ENCODE data around the gene DRD2. TPM values are rescaled to one million over a fixed set of nuclear protein-coding genes. Genes with fewer than 3 reads are reported as not detected.

The DRD2 gene
- total RNA-seq, 1 donor from 2014 or later = 0.49 TPM

GRCh38 chr11:113468726-113469345 is 6.4 kb downstream of the DRD2 start:
- DNase-seq (ENCODE audit: extremely low spot score in 2 of 2) = peak in 1 of 2 donors; percentile 46
- no peaks in the 10 kb centered on the region for H3K27me3 ChIP-seq
- H3K4me3 ChIP-seq = no peak overlapping the region
- no peak overlapping the region for H3K27ac ChIP-seq
- intact Hi-C loops (cut with DNase I) = no loop called here
- H3K36me3 ChIP-seq = no peaks in the 10 kb centered on the region
- TF ChIP-seq CTCF (IDR thresholded peaks at IDR 0.05) = no peak
- no peak for TF ChIP-seq POLR2AphosphoS5 (IDR thresholded peaks at IDR 0.05; ENCODE audit: insufficient read depth in 1 of 2, low read depth in 1 of 2)
- no peak for TF ChIP-seq POLR2A (IDR thresholded peaks at IDR 0.05)
- no peaks in the 10 kb centered on the region for H3K4me1 ChIP-seq
- H3K9me3 ChIP-seq = no peaks in the 10 kb centered on the region

GRCh38 chr11:113467545-113467944 is 7.7 kb downstream of the DRD2 start:
- intact Hi-C loops (cut with DNase I) = no loop called here
- no peaks in the 10 kb centered on the region for H3K9me3 ChIP-seq
- no peak overlapping the region for H3K4me3 ChIP-seq
- DNase-seq (ENCODE audit: extremely low spot score in 2 of 2) = no peak
- no peaks in the 10 kb centered on the region for H3K36me3 ChIP-seq
- no peaks in the 10 kb centered on the region for H3K27me3 ChIP-seq
- no peak overlapping the region for H3K27ac ChIP-seq
- H3K4me1 ChIP-seq = no peaks in the 10 kb centered on the region
- TF ChIP-seq CTCF (IDR thresholded peaks at IDR 0.05) (no peak), POLR2AphosphoS5 (IDR thresholded peaks at IDR 0.05; ENCODE audit: insufficient read depth in 1 of 2, low read depth in 1 of 2) (no peak), POLR2A (IDR thresholded peaks at IDR 0.05) (no peak)

GRCh38 chr11:113465786-113466185 is 9.4 kb downstream of the DRD2 start:
- no peak for TF ChIP-seq POLR2A (IDR thresholded peaks at IDR 0.05)
- no peak for TF ChIP-seq CTCF (IDR thresholded peaks at IDR 0.05)
- no peak for TF ChIP-seq POLR2AphosphoS5 (IDR thresholded peaks at IDR 0.05; ENCODE audit: insufficient read depth in 1 of 2, low read depth in 1 of 2)
- H3K4me1 ChIP-seq = no peaks in the 10 kb centered on the region
- H3K36me3 ChIP-seq = no peaks in the 10 kb centered on the region
- H3K9me3 ChIP-seq = no peaks in the 10 kb centered on the region
- H3K27ac ChIP-seq = no peak overlapping the region
- no peaks in the 10 kb centered on the region for H3K27me3 ChIP-seq
- DNase-seq (ENCODE audit: extremely low spot score in 2 of 2) = no peak
- intact Hi-C loops (cut with DNase I) = no loop called here
- H3K4me3 ChIP-seq = no peak overlapping the region

GRCh38 chr11:113464416-113464815 is 10.8 kb downstream of the DRD2 start:
- no peak for TF ChIP-seq CTCF (IDR thresholded peaks at IDR 0.05)
- Histone ChIP-seq H3K4me3 (no peak overlapping the region), H3K27ac (no peak overlapping the region), H3K27me3 (no peaks in the 10 kb centered on the region), H3K9me3 (no peaks in the 10 kb centered on the region), H3K4me1 (no peaks in the 10 kb centered on the region), H3K36me3 (no peaks in the 10 kb centered on the region)
- no peak for DNase-seq (ENCODE audit: extremely low spot score in 2 of 2)
- intact Hi-C loops (cut with DNase I) = no loop called here

GRCh38 chr11:113462830-113463229 is 12.4 kb downstream of the DRD2 start:
- Histone ChIP-seq H3K27me3 (no peaks in the 10 kb centered on the region), H3K4me1 (no peaks in the 10 kb centered on the region), H3K9me3 (no peaks in the 10 kb centered on the region), H3K27ac (no peak overlapping the region), H3K4me3 (no peak overlapping the region), H3K36me3 (no peaks in the 10 kb centered on the region)
- no peak for TF ChIP-seq POLR2A (IDR thresholded peaks at IDR 0.05)
- TF ChIP-seq CTCF (IDR thresholded peaks at IDR 0.05) = no peak
- TF ChIP-seq POLR2AphosphoS5 (IDR thresholded peaks at IDR 0.05; ENCODE audit: insufficient read depth in 1 of 2, low read depth in 1 of 2) = no peak
- DNase-seq (ENCODE audit: extremely low spot score in 2 of 2) = no peak
- intact Hi-C loops (cut with DNase I) = no loop called here

Data from vagina (tissue), 2 donors.